PC-9 (cell line): Measurements from ENCODE around the gene REL.

Source experiments
- CTCF ChIP-seq: fragments of 200-600 bp; sonication (generic); conservative IDR thresholded peaks from 2 replicates; pipeline ENCODE4 v1.6.1; 2017; ENCODE audit warnings: mixed run types, antibody characterized with exemption, mild to moderate bottlenecking, moderate library complexity
- EZH2 ChIP-seq: fragments of 200-600 bp; sonication (generic); IDR thresholded peaks from 2 replicates; pipeline ENCODE4 v1.8.0; 2017; ENCODE audit warnings: antibody characterized with exemption, low read depth

- TF ChIP-seq EZH2 (no peak), CTCF (no peak; the same call in 1 of the 2 replicates)
Measured at GRCh38 chr2:60880643-60881046, 729 bp upstream of the REL start.
